Stimulated activated memory B cell treated with anti-CD40 and anti-IgM and Interleukin-4, amounts not matched to agents 10 μg/mL and 1 μg/mL and 100 μg/mL, for 72 hours (primary cell): Measurements from ENCODE around the gene MT1X.

Experiments
- ATAC-seq: fragments of 150-1000 bp; cut with Tn5 transposase; 2 replicates; pipeline ENCODE4 v1.10.0; 2021
- H3K27ac Mint-ChIP-seq: one replicate; pipeline ENCODE4 v1.8.0; 2022; ENCODE audit warnings: mild to moderate bottlenecking, mixed read lengths
- H3K27me3 Mint-ChIP-seq: one replicate; pipeline ENCODE4 v1.8.0; 2022; ENCODE audit warnings: mixed read lengths
- H3K36me3 Mint-ChIP-seq: one replicate; pipeline ENCODE4 v1.8.0; 2022; ENCODE audit warnings: mixed read lengths
- H3K4me1 Mint-ChIP-seq: one replicate; pipeline ENCODE4 v1.8.0; 2022; ENCODE audit warnings: mixed read lengths
- H3K4me3 Mint-ChIP-seq: one replicate; pipeline ENCODE4 v1.8.0; 2022; ENCODE audit warnings: mild to moderate bottlenecking, moderate library complexity, mixed read lengths
- H3K9me3 Mint-ChIP-seq: one replicate; pipeline ENCODE4 v1.8.0; 2022; ENCODE audit warnings: mixed read lengths

MT1X gene

GRCh38 chr16:56684256-56684925 is 2.1 kb downstream of the MT1X start:
- Mint-ChIP-seq H3K36me3 (no peaks in the 10 kb centered on the region), H3K4me3 (no peak overlapping the region), H3K27ac (no peak overlapping the region), H3K4me1 (peaks cover 16% of the 10 kb centered on the region), H3K9me3 (peaks cover 3% of the 10 kb centered on the region), H3K27me3 (peaks cover 44% of the 10 kb centered on the region)
- no peak for ATAC-seq

- Mint-ChIP-seq H3K4me1 (peaks cover 16% of the 10 kb centered on the region), H3K27me3 (peaks cover 50% of the 10 kb centered on the region), H3K4me3 (no peak overlapping the region), H3K36me3 (no peaks in the 10 kb centered on the region), H3K27ac (no peak overlapping the region), H3K9me3 (peaks cover 3% of the 10 kb centered on the region)
- ATAC-seq: no peak
Measured at GRCh38 chr16:56684926-56685590, 2.8 kb downstream of the MT1X start.

- peaks cover 10% of the 10 kb centered on the region for H3K4me1 Mint-ChIP-seq
- H3K36me3 Mint-ChIP-seq: no peaks in the 10 kb centered on the region
- peaks cover 8% of the 10 kb centered on the region for H3K9me3 Mint-ChIP-seq
- peaks cover 60% of the 10 kb centered on the region for H3K27me3 Mint-ChIP-seq
- no peak for ATAC-seq
- no peak overlapping the region for H3K4me3 Mint-ChIP-seq
- no peak overlapping the region for H3K27ac Mint-ChIP-seq
Measured at GRCh38 chr16:56686758-56687157, 4.5 kb downstream of the MT1X start.

- H3K9me3 Mint-ChIP-seq: peaks cover 8% of the 10 kb centered on the region
- H3K4me3 Mint-ChIP-seq: no peak overlapping the region
- H3K4me1 Mint-ChIP-seq: no peaks in the 10 kb centered on the region
- peaks cover 56% of the 10 kb centered on the region for H3K27me3 Mint-ChIP-seq
- H3K36me3 Mint-ChIP-seq: no peaks in the 10 kb centered on the region
- H3K27ac Mint-ChIP-seq: no peak overlapping the region
- no peak for ATAC-seq
Measured at GRCh38 chr16:56688762-56689161, 6.5 kb downstream of the MT1X start.

- H3K4me3 Mint-ChIP-seq: no peak overlapping the region
- no peak overlapping the region for H3K27ac Mint-ChIP-seq
- peaks cover 52% of the 10 kb centered on the region for H3K27me3 Mint-ChIP-seq
- no peaks in the 10 kb centered on the region for H3K36me3 Mint-ChIP-seq
- no peak for ATAC-seq
- H3K4me1 Mint-ChIP-seq: no peaks in the 10 kb centered on the region
- H3K9me3 Mint-ChIP-seq: peaks cover 8% of the 10 kb centered on the region
Measured at GRCh38 chr16:56689171-56689570, 6.9 kb downstream of the MT1X start.

GRCh38 chr16:56690420-56691122 is 8.3 kb downstream of the MT1X start:
- peaks cover 42% of the 10 kb centered on the region for H3K27me3 Mint-ChIP-seq
- H3K27ac Mint-ChIP-seq: no peak overlapping the region
- no peak overlapping the region for H3K4me3 Mint-ChIP-seq
- H3K9me3 Mint-ChIP-seq: peaks cover 8% of the 10 kb centered on the region
- no peaks in the 10 kb centered on the region for H3K4me1 Mint-ChIP-seq
- no peaks in the 10 kb centered on the region for H3K36me3 Mint-ChIP-seq
- no peak for ATAC-seq

- ATAC-seq: no peak
- H3K4me3 Mint-ChIP-seq: no peak overlapping the region
- no peak overlapping the region for H3K27ac Mint-ChIP-seq
- H3K9me3 Mint-ChIP-seq: peaks cover 6% of the 10 kb centered on the region
- H3K36me3 Mint-ChIP-seq: no peaks in the 10 kb centered on the region
- peaks cover 32% of the 10 kb centered on the region for H3K27me3 Mint-ChIP-seq
- H3K4me1 Mint-ChIP-seq: no peaks in the 10 kb centered on the region
Measured at GRCh38 chr16:56691885-56692284, 9.6 kb downstream of the MT1X start.

GRCh38 chr16:56695246-56695645 is 13.0 kb downstream of the MT1X start:
- Mint-ChIP-seq H3K27me3 (peaks cover 16% of the 10 kb centered on the region), H3K4me3 (no peak overlapping the region), H3K9me3 (peaks cover 9% of the 10 kb centered on the region), H3K4me1 (no peaks in the 10 kb centered on the region), H3K36me3 (peaks cover 4% of the 10 kb centered on the region), H3K27ac (no peak overlapping the region)
- no peak for ATAC-seq

- ATAC-seq: no peak
- Mint-ChIP-seq H3K36me3 (peaks cover 4% of the 10 kb centered on the region), H3K4me1 (no peaks in the 10 kb centered on the region), H3K9me3 (peaks cover 4% of the 10 kb centered on the region), H3K27me3 (peaks cover 8% of the 10 kb centered on the region), H3K4me3 (no peak overlapping the region), H3K27ac (no peak overlapping the region)
Measured at GRCh38 chr16:56697456-56698155, 15.3 kb downstream of the MT1X start.

- Mint-ChIP-seq H3K4me1 (no peaks in the 10 kb centered on the region), H3K4me3 (no peak overlapping the region), H3K27me3 (peaks cover 8% of the 10 kb centered on the region), H3K27ac (no peak overlapping the region), H3K9me3 (peaks cover 4% of the 10 kb centered on the region), H3K36me3 (peaks cover 4% of the 10 kb centered on the region)
- ATAC-seq: no peak
Measured at GRCh38 chr16:56700195-56700594, 17.9 kb downstream of the MT1X start.

- no peak for ATAC-seq
- Mint-ChIP-seq H3K36me3 (peaks cover 4% of the 10 kb centered on the region), H3K4me3 (no peak overlapping the region), H3K4me1 (no peaks in the 10 kb centered on the region), H3K27ac (no peak overlapping the region), H3K9me3 (peaks cover 4% of the 10 kb centered on the region), H3K27me3 (peaks cover 8% of the 10 kb centered on the region)
Measured at GRCh38 chr16:56700631-56701030, 18.4 kb downstream of the MT1X start.

GRCh38 chr16:56701534-56701933 is 19.3 kb downstream of the MT1X start:
- Mint-ChIP-seq H3K36me3 (peaks cover 4% of the 10 kb centered on the region), H3K27me3 (peaks cover 8% of the 10 kb centered on the region), H3K27ac (peak overlapping the region; percentile 12), H3K9me3 (peaks cover 4% of the 10 kb centered on the region), H3K4me3 (no peak overlapping the region), H3K4me1 (no peaks in the 10 kb centered on the region)
- no peak for ATAC-seq

- H3K4me3 Mint-ChIP-seq: no peak overlapping the region
- no peaks in the 10 kb centered on the region for H3K4me1 Mint-ChIP-seq
- H3K27me3 Mint-ChIP-seq: no peaks in the 10 kb centered on the region
- no peak overlapping the region for H3K27ac Mint-ChIP-seq
- no peak for ATAC-seq
- H3K9me3 Mint-ChIP-seq: no peaks in the 10 kb centered on the region
- no peaks in the 10 kb centered on the region for H3K36me3 Mint-ChIP-seq
Measured at GRCh38 chr16:56702836-56703235, 20.6 kb downstream of the MT1X start.

- no peaks in the 10 kb centered on the region for H3K4me1 Mint-ChIP-seq
- H3K27ac Mint-ChIP-seq: no peak overlapping the region
- H3K9me3 Mint-ChIP-seq: no peaks in the 10 kb centered on the region
- no peaks in the 10 kb centered on the region for H3K27me3 Mint-ChIP-seq
- H3K4me3 Mint-ChIP-seq: no peak overlapping the region
- ATAC-seq: no peak
- no peaks in the 10 kb centered on the region for H3K36me3 Mint-ChIP-seq
Measured at GRCh38 chr16:56708525-56709442, 26.5 kb downstream of the MT1X start.
